Testis (tissue), 3 donors: ENCODE results near the gene CLIC3. TPM values are rescaled to one million over a fixed set of nuclear protein-coding genes. Genes with fewer than 3 reads are reported as not detected.

Experiments
- DNase-seq: peaks from one replicate; pipeline ENCODE4 v3.0.0-alpha.2; 2019
- H3K27ac ChIP-seq, 2 donors: fragments of 200-600 bp; sonication (generic); one replicate each; pipeline ENCODE4 v1.5.1; 2019
- H3K27me3 ChIP-seq: fragments of 200-600 bp; sonication (generic); one replicate; pipeline ENCODE4 v1.5.1; 2019
- H3K36me3 ChIP-seq: fragments of 200-600 bp; sonication (generic); one replicate; pipeline ENCODE4 v1.5.1; 2017; ENCODE audit warnings: low read depth; ENCODE audit errors: missing control alignments
- H3K4me1 ChIP-seq: fragments of 200-600 bp; sonication (generic); one replicate; pipeline ENCODE4 v1.5.1; 2019
- H3K4me3 ChIP-seq, 2 donors: fragments of 200-600 bp; sonication (generic); one replicate each; pipeline ENCODE4 v1.5.1; 2017 to 2019
- H3K9me3 ChIP-seq: fragments of 200-600 bp; sonication (generic); one replicate; pipeline ENCODE4 v1.5.1; 2017
- CTCF ChIP-seq, 3 experiments: fragments of 450-650 bp in 2 of 3; fragments of 200-600 bp in 1 of 3; sonication (generic) in 1 of 3; IDR thresholded peaks; one replicate each; pipeline ENCODE4 v1.5.1; 2016 to 2019; ENCODE audit warnings: antibody characterized with exemption in 3 of 3, mild to moderate bottlenecking in 2 of 3, moderate library complexity in 1 of 3
- POLR2A ChIP-seq: fragments of 450-650 bp; IDR thresholded peaks from one replicate; pipeline ENCODE4 v1.6.1; 2017; ENCODE audit warnings: antibody characterized with exemption, mild to moderate bottlenecking, moderate library complexity
- WGBS, 2 donors: methylation state at CpG; one replicate each; pipeline ENCODE4 v1.1.5; 2018; 5-methylcytosine and 5-hydroxymethylcytosine counted together
- intact Hi-C: fragments of 100-400 bp; cut with DNase I; formaldehyde crosslinking; loops from one replicate; pipeline ENCODE4 v1.15.1; 2023; ENCODE audit warnings: low total_unique reads
- polyA plus RNA-seq: library from polyadenylated mRNA; stranded (reverse); fragments of 350-450 nt; fragmentation: Illumina TruSeq; extraction: RNeasy Lipid Tissue Mini Kit (QIAGEN cat#74804); gene quantifications from one replicate; pipeline ENCODE4 v1.2.3, GENCODE V29; 2014; ENCODE audit warnings: low read depth, low replicate concordance; ENCODE audit not compliant: insufficient read depth
- total RNA-seq, 2 donors: library from RNA; depleted of rRNA; stranded (reverse); fragments of >200 nt; gene quantifications; one replicate each; pipeline ENCODE4 v1.2.3, GENCODE V29; 2016

CLIC3 gene
- total and polyA plus RNA-seq, 3 donors from 2014 or later: 1.8 to 2.8 (median 1.9) TPM

- Histone ChIP-seq H3K27ac (no peak overlapping the region), H3K36me3 (no peaks in the 10 kb centered on the region), H3K4me1 (no peaks in the 10 kb centered on the region), H3K27me3 (no peaks in the 10 kb centered on the region), H3K9me3 (no peaks in the 10 kb centered on the region), H3K4me3 (no peak overlapping the region)
- intact Hi-C loops: no loop called here
- DNase-seq: no peak
- 95 to 98% methylated on average over 17 to 36 of the region's 36 CpGs for WGBS, 2 donors
- no peak for TF ChIP-seq CTCF (IDR thresholded peaks at IDR 0.05)
- no peak for TF ChIP-seq POLR2A
These were observed 18.6 kb upstream of the CLIC3 start for GRCh38 chr9:137014776-137015539.

- Histone ChIP-seq H3K27me3 (no peaks in the 10 kb centered on the region), H3K27ac (no peak overlapping the region), H3K4me1 (no peaks in the 10 kb centered on the region), H3K9me3 (no peaks in the 10 kb centered on the region), H3K36me3 (no peaks in the 10 kb centered on the region), H3K4me3 (no peak overlapping the region)
- DNase-seq: no peak
- intact Hi-C loops: no loop called here
- 91 to 93% methylated on average over 8 to 22 of the region's 23 CpGs for WGBS, 2 donors
- TF ChIP-seq POLR2A: no peak
These were observed 17.8 kb upstream of the CLIC3 start for GRCh38 chr9:137014166-137014565.

- Histone ChIP-seq H3K27ac (no peak overlapping the region), H3K4me3 (no peak overlapping the region), H3K36me3 (no peaks in the 10 kb centered on the region), H3K9me3 (no peaks in the 10 kb centered on the region), H3K4me1 (no peaks in the 10 kb centered on the region), H3K27me3 (no peaks in the 10 kb centered on the region)
- TF ChIP-seq CTCF (IDR thresholded peaks at IDR 0.05) (no peak), POLR2A (no peak)
- DNase-seq: no peak
- intact Hi-C loops: no loop called here
- 96 to 97% methylated on average over 11 to 20 of the region's 20 CpGs for WGBS, 2 donors
These were observed 17.2 kb upstream of the CLIC3 start for GRCh38 chr9:137013571-137013940.

- H3K4me3 ChIP-seq: no peak overlapping the region
- no peak for TF ChIP-seq POLR2A
- no peak for TF ChIP-seq CTCF (IDR thresholded peaks at IDR 0.05)
- H3K36me3 ChIP-seq: no peaks in the 10 kb centered on the region
- 87 to 90% methylated on average over 26 to 67 of the region's 67 CpGs for WGBS, 2 donors
- no peak for DNase-seq
- H3K27me3 ChIP-seq: no peaks in the 10 kb centered on the region
- H3K27ac ChIP-seq: no peak overlapping the region
- no peaks in the 10 kb centered on the region for H3K9me3 ChIP-seq
- intact Hi-C loops: no loop called here
- peaks cover 2% of the 10 kb centered on the region for H3K4me1 ChIP-seq
These were observed 16.6 kb upstream of the CLIC3 start for GRCh38 chr9:137012694-137013570.

GRCh38 chr9:137011907-137012675 is 15.7 kb upstream of the CLIC3 start:
- WGBS, 2 donors: 91 to 93% methylated on average over 13 to 39 of the region's 39 CpGs
- H3K27me3 ChIP-seq: no peaks in the 10 kb centered on the region
- H3K36me3 ChIP-seq: no peaks in the 10 kb centered on the region
- peaks cover 10% of the 10 kb centered on the region for H3K4me1 ChIP-seq
- no peak overlapping the region for H3K27ac ChIP-seq
- no peaks in the 10 kb centered on the region for H3K9me3 ChIP-seq
- TF ChIP-seq POLR2A (no peak), CTCF (IDR thresholded peaks at IDR 0.05) (no peak)
- DNase-seq: no peak
- intact Hi-C loops: no loop called here
- no peak overlapping the region for H3K4me3 ChIP-seq
